GM23248 (cell line): ENCODE measurements around the gene PHKA2. TPM values are rescaled to one million over a fixed set of nuclear protein-coding genes. Genes with fewer than 3 reads are reported as not detected.

Experiments used
- DNase-seq: peaks from one replicate; pipeline ENCODE4 v3.0.0-alpha.2; 2015
- H2AFZ ChIP-seq: fragments of 200-600 bp; sonication (generic); 2 replicates; pipeline ENCODE4 v1.6.1; 2016; ENCODE audit warnings: antibody characterized with exemption
- H3F3A ChIP-seq: fragments of 200-600 bp; sonication (generic); 2 replicates; pipeline ENCODE4 v1.6.1; 2016; ENCODE audit warnings: mild to moderate bottlenecking, antibody characterized with exemption, mixed run types; ENCODE audit not compliant: insufficient read depth
- H3K27ac ChIP-seq: fragments of 200-600 bp; sonication (generic); 2 replicates; pipeline ENCODE4 v1.5.1; 2016; ENCODE audit warnings: mild to moderate bottlenecking
- H3K27me3 ChIP-seq: fragments of 200-600 bp; sonication (generic); replicated peaks from 2 replicates; pipeline ENCODE4 v1.6.1; 2016; ENCODE audit warnings: mild to moderate bottlenecking; ENCODE audit not compliant: insufficient read depth
- H3K36me3 ChIP-seq: fragments of 200-600 bp; sonication (generic); 2 replicates; pipeline ENCODE4 v1.6.1; 2016; ENCODE audit warnings: low read depth, mild to moderate bottlenecking
- H3K4me1 ChIP-seq: fragments of 200-600 bp; sonication (generic); 2 replicates; pipeline ENCODE4 v1.6.1; 2016; ENCODE audit warnings: mild to moderate bottlenecking; ENCODE audit not compliant: insufficient read depth
- H3K4me2 ChIP-seq: fragments of 200-600 bp; sonication (generic); one replicate; pipeline ENCODE4 v1.6.1; 2016; ENCODE audit warnings: mild to moderate bottlenecking; ENCODE audit not compliant: unreplicated experiment
- H3K4me3 ChIP-seq: fragments of 200-600 bp; sonication (generic); 2 replicates; pipeline ENCODE4 v1.5.1; 2016; ENCODE audit warnings: mild to moderate bottlenecking
- H3K79me2 ChIP-seq: fragments of 200-600 bp; sonication (generic); 2 replicates; pipeline ENCODE4 v1.6.1; 2016; ENCODE audit warnings: mild to moderate bottlenecking; ENCODE audit not compliant: insufficient read depth
- H3K9ac ChIP-seq: fragments of 200-600 bp; sonication (generic); 2 replicates; pipeline ENCODE4 v1.6.1; 2016; ENCODE audit warnings: mild to moderate bottlenecking
- H3K9me2 ChIP-seq: fragments of 200-600 bp; sonication (generic); 2 replicates; pipeline ENCODE4 v1.6.1; 2016; ENCODE audit warnings: mixed run types, mild to moderate bottlenecking, moderate library complexity; ENCODE audit not compliant: insufficient read depth
- H3K9me3 ChIP-seq: fragments of 200-600 bp; sonication (generic); one replicate; pipeline ENCODE4 v1.6.1; 2017; ENCODE audit warnings: low read depth
- H4K20me1 ChIP-seq: fragments of 200-600 bp; sonication (generic); 2 replicates; pipeline ENCODE4 v1.6.0; 2016; ENCODE audit not compliant: insufficient read depth
- EZH2 ChIP-seq: fragments of 200-600 bp; sonication (generic); IDR thresholded peaks from 2 replicates; pipeline ENCODE4 v1.6.1; 2018; ENCODE audit warnings: antibody characterized with exemption, mild to moderate bottlenecking; ENCODE audit not compliant: insufficient read depth, poor library complexity, severe bottlenecking
- EZH2phosphoT487 ChIP-seq: fragments of 200-600 bp; sonication (generic); IDR thresholded peaks from 2 replicates; pipeline ENCODE4 v1.6.1; 2018; ENCODE audit warnings: antibody characterized with exemption, moderate library complexity, mild to moderate bottlenecking, low read depth; ENCODE audit not compliant: insufficient read depth
- WGBS, 2 experiments: methylation state at CpG; one replicate each; pipeline ENCODE4 v1.1.6; 2015 to 2017; ENCODE audit warnings: low lambda C conversion rate in 2 of 2, low coverage in 1 of 2; ENCODE audit errors: missing lambda C conversion rate in 2 of 2; 5-methylcytosine and 5-hydroxymethylcytosine counted together
- in situ Hi-C: fragments of 300-500 bp; cut with MboI; formaldehyde crosslinking; loops from 2 replicates; pipeline ENCODE4 v1.15.0; 2020
- polyA plus RNA-seq: library from polyadenylated mRNA; unstranded; fragments of >200 nt; fragmentation: Nextera tagmentation; extraction: Ambion mirVana; gene quantifications from 2 replicates; pipeline ENCODE4 v1.2.1, GENCODE V29; 2016
- total RNA-seq: library from RNA; depleted of rRNA; stranded (reverse); fragments of >200 nt; shearing (Covaris generic); gene quantifications from 2 replicates; pipeline ENCODE4 v1.2.3, GENCODE V29; 2014

Gene PHKA2
- total and polyA plus RNA-seq, 2 experiments from 2014 or later, result 6.8 to 9.9 TPM

DNA sequence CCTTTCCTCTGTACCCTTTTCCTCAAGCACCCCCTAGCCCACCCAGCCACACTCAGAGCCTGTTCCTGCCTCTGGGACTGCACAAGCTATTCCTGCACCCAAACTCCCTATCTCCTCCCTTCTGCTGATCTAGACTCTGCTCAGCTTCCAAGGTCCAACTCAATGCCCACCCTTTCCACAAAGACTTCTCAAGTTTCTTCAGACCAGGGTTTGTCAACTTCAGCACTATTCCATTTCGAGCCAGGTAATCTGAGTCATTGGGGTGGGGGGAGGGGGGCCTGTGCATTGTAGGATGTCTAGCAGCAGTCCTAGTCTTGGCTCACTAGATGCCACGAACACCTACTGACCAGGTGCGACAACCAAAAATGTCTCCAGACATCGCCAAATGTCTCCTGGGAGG is 37.3 kb downstream of the PHKA2 start:
- in situ Hi-C loops, result no loop called here
- H3F3A ChIP-seq, result no peaks in the 10 kb centered on the region
- H3K9me2 ChIP-seq, result no peaks in the 10 kb centered on the region
- H3K9me3 ChIP-seq, result no peaks in the 10 kb centered on the region
- WGBS, 2 experiments, result 100% methylated on average over 4 of the region's 4 CpGs
- TF ChIP-seq EZH2, result no peak
- H3K27me3 ChIP-seq, result no peaks in the 10 kb centered on the region
- H3K27ac ChIP-seq, result no peak overlapping the region
- no peaks in the 10 kb centered on the region for H3K36me3 ChIP-seq
- no peak for DNase-seq
- no peaks in the 10 kb centered on the region for H3K79me2 ChIP-seq
- H2AFZ ChIP-seq, result no peak overlapping the region
- H4K20me1 ChIP-seq, result no peaks in the 10 kb centered on the region
- H3K4me2 ChIP-seq, result no peak overlapping the region
- no peak overlapping the region for H3K9ac ChIP-seq
- no peaks in the 10 kb centered on the region for H3K4me1 ChIP-seq
- H3K4me3 ChIP-seq, result no peak overlapping the region

DNA sequence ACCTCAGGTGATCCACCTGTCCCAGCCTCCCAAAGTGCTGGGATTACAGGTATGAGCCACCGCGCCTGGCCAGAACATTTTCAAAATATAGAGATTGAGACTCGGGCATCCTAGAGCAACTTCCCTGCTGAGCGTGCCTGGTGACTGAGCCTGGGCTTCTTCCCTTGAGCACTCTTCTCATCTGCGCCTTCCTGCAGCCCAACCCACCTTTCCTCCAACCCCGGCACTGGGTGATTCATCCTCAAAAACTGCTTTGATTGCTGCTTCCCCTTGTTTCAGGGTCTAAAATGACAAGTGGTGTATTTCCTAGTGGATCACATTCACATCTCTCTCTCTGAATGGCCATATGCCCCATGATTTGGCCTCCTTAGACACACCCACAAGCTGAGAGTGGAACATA is 37.8 kb downstream of the PHKA2 start:
- DNase-seq, result no peak
- H3K4me1 ChIP-seq, result no peaks in the 10 kb centered on the region
- no peak overlapping the region for H3K4me2 ChIP-seq
- H4K20me1 ChIP-seq, result no peaks in the 10 kb centered on the region
- no peak overlapping the region for H3K4me3 ChIP-seq
- no peaks in the 10 kb centered on the region for H3K36me3 ChIP-seq
- TF ChIP-seq EZH2 (no peak), EZH2phosphoT487 (no peak)
- no peak overlapping the region for H3K27ac ChIP-seq
- H3F3A ChIP-seq, result no peaks in the 10 kb centered on the region
- 97% methylated on average over 6 of the region's 6 CpGs for WGBS, 2 experiments
- no peaks in the 10 kb centered on the region for H3K79me2 ChIP-seq
- no peaks in the 10 kb centered on the region for H3K9me3 ChIP-seq
- no peak overlapping the region for H2AFZ ChIP-seq
- H3K9ac ChIP-seq, result no peak overlapping the region
- in situ Hi-C loops, result no loop called here
- H3K9me2 ChIP-seq, result no peaks in the 10 kb centered on the region
- H3K27me3 ChIP-seq, result no peaks in the 10 kb centered on the region

- Histone ChIP-seq H3K36me3 (no peaks in the 10 kb centered on the region), H3K9ac (no peak overlapping the region), H4K20me1 (no peaks in the 10 kb centered on the region), H3K4me1 (no peaks in the 10 kb centered on the region), H3K9me2 (no peaks in the 10 kb centered on the region), H3K79me2 (no peaks in the 10 kb centered on the region), H3K4me2 (no peak overlapping the region), H2AFZ (no peak overlapping the region), H3K27me3 (no peaks in the 10 kb centered on the region), H3F3A (no peaks in the 10 kb centered on the region), H3K27ac (no peak overlapping the region), H3K4me3 (no peak overlapping the region), H3K9me3 (no peaks in the 10 kb centered on the region)
- TF ChIP-seq EZH2, result no peak
- TF ChIP-seq EZH2phosphoT487, result no peak
- in situ Hi-C loops, result no loop called here
- DNase-seq, result no peak
- WGBS, 2 experiments, result 97 to 100% methylated on average over 2 of the region's 2 CpGs
Measured at GRCh38 chrX:18945483-18945882, 38.4 kb downstream of the PHKA2 start.

DNA sequence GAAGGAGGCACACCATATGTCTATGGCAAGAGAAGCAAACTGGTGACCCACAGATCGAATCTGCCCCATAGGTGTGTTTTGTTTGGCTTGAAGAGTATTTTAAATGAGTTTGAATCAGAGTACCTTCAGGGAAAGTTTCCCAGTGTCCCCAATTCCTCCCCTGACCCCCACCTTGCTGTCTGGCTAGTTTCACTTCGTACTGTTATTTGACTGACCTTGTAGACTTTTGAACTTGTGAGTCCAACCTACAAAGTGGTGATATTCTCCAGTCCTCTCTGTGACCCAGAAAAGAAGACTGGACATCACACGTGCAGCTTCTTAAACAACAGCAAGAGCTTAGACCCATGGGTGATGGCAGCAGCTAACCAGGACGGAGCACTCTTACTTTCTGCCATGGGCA is 39.4 kb downstream of the PHKA2 start:
- TF ChIP-seq EZH2, result no peak
- TF ChIP-seq EZH2phosphoT487, result no peak
- H3K9me2 ChIP-seq, result no peaks in the 10 kb centered on the region
- H3F3A ChIP-seq, result no peaks in the 10 kb centered on the region
- no peak overlapping the region for H3K27ac ChIP-seq
- H3K9ac ChIP-seq, result no peak overlapping the region
- no peaks in the 10 kb centered on the region for H3K79me2 ChIP-seq
- no peaks in the 10 kb centered on the region for H3K9me3 ChIP-seq
- in situ Hi-C loops, result no loop called here
- H3K4me2 ChIP-seq, result no peak overlapping the region
- H3K4me1 ChIP-seq, result no peaks in the 10 kb centered on the region
- no peaks in the 10 kb centered on the region for H3K27me3 ChIP-seq
- no peaks in the 10 kb centered on the region for H4K20me1 ChIP-seq
- DNase-seq, result no peak
- 83 to 84% methylated on average over 4 of the region's 4 CpGs for WGBS, 2 experiments
- no peaks in the 10 kb centered on the region for H3K36me3 ChIP-seq
- no peak overlapping the region for H3K4me3 ChIP-seq
- H2AFZ ChIP-seq, result no peak overlapping the region

GRCh38 chrX:18941896-18942295 is 42.0 kb downstream of the PHKA2 start:
- 94 to 100% methylated on average over 2 of the region's 2 CpGs for WGBS, 2 experiments
- in situ Hi-C loops, result no loop called here

More at GRCh38 chrX:18941896-18942295, 42.0 kb downstream of the PHKA2 start:
- Histone ChIP-seq H3F3A (no peaks in the 10 kb centered on the region), H3K79me2 (no peaks in the 10 kb centered on the region), H3K4me3 (no peak overlapping the region), H3K9me2 (no peaks in the 10 kb centered on the region), H2AFZ (no peak overlapping the region), H4K20me1 (no peaks in the 10 kb centered on the region), H3K4me1 (no peaks in the 10 kb centered on the region), H3K27me3 (no peaks in the 10 kb centered on the region), H3K9me3 (no peaks in the 10 kb centered on the region), H3K36me3 (no peaks in the 10 kb centered on the region), H3K27ac (no peak overlapping the region), H3K9ac (no peak overlapping the region), H3K4me2 (no peak overlapping the region)
- TF ChIP-seq EZH2 (no peak), EZH2phosphoT487 (no peak)
- DNase-seq, result no peak
